Activated CD8-positive, alpha-beta memory T cell treated with anti-CD3 and anti-CD28 coated beads for 24 hours (primary cell): ENCODE measurements around the gene AMN1.
"Not testable (repeated sequence)": the region's sequence is repeated elsewhere in the genome, so short reads cannot be mapped to it uniquely, and the experiment has no call there.

Source experiments
- DNase-seq: peaks from one replicate; pipeline ENCODE4 v3.0.0-alpha.2; 2020

The AMN1 gene

GRCh38 chr12:31732926-31733548, 4.2 kb upstream of the AMN1 start:
- peak; percentile 85 for DNase-seq

GRCh38 chr12:31731203-31731602, 2.4 kb upstream of the AMN1 start:
- not testable (repeated sequence) for DNase-seq

GRCh38 chr12:31729705-31730104, 884 bp upstream of the AMN1 start:
- DNase-seq: no peak

- no peak for DNase-seq
These were observed 418 bp downstream of the AMN1 start for GRCh38 chr12:31728289-31728916.

GRCh38 chr12:31727192-31727591, 1.6 kb downstream of the AMN1 start:
- DNase-seq: no peak

GRCh38 chr12:31726575-31726974, 2.2 kb downstream of the AMN1 start:
- no peak for DNase-seq

- no peak for DNase-seq
These were observed 4.3 kb downstream of the AMN1 start for GRCh38 chr12:31724557-31724956.

GRCh38 chr12:31722580-31722979, 6.2 kb downstream of the AMN1 start:
- DNase-seq: no peak

GRCh38 chr12:31718542-31719198, 10.2 kb downstream of the AMN1 start:
- not testable (repeated sequence) for DNase-seq

GRCh38 chr12:31716998-31717397, 11.8 kb downstream of the AMN1 start:
- DNase-seq: not testable (repeated sequence)

GRCh38 chr12:31715283-31715825, 13.5 kb downstream of the AMN1 start:
- DNase-seq: no peak

GRCh38 chr12:31714406-31715271, 14.2 kb downstream of the AMN1 start:
- no peak for DNase-seq

- DNase-seq: no peak
These were observed 15.9 kb downstream of the AMN1 start for GRCh38 chr12:31712877-31713276.

GRCh38 chr12:31710021-31710818, 18.6 kb downstream of the AMN1 start:
- DNase-seq: no peak

- not testable (repeated sequence) for DNase-seq
These were observed 20.7 kb downstream of the AMN1 start for GRCh38 chr12:31708118-31708517.

GRCh38 chr12:31705621-31706020, 23.2 kb downstream of the AMN1 start:
- no peak for DNase-seq

GRCh38 chr12:31702047-31702446, 26.8 kb downstream of the AMN1 start:
- no peak for DNase-seq

GRCh38 chr12:31689921-31690320, 38.9 kb downstream of the AMN1 start:
- DNase-seq: not testable (repeated sequence)

- no peak for DNase-seq
These were observed 41.7 kb downstream of the AMN1 start for GRCh38 chr12:31687101-31687527.

- no peak for DNase-seq
These were observed 43.0 kb downstream of the AMN1 start for GRCh38 chr12:31685801-31686200.

- DNase-seq: peak; percentile 76
These were observed 46.5 kb downstream of the AMN1 start for GRCh38 chr12:31682136-31682962.
